Trophoblast cell (in vitro differentiated cells and primary cell): Measurements from ENCODE around the gene YJEFN3.
A peak's percentile ranks its signal among the peaks of the same experiment; 100 is the strongest.

Source experiments
- DNase-seq, 2 donors: peaks; one replicate each; pipeline ENCODE4 v3.0.0-alpha.2; 2016
- H2AFZ ChIP-seq: 2 replicates; pipeline ENCODE4 v1.6.1; 2013; ENCODE audit warnings: low read length, moderate library complexity, mild to moderate bottlenecking; ENCODE audit not compliant: insufficient read depth, poor library complexity
- H2AK5ac ChIP-seq: 2 replicates; pipeline ENCODE4 v1.6.1; 2013; ENCODE audit warnings: mild to moderate bottlenecking, low read length
- H2BK120ac ChIP-seq: 2 replicates; pipeline ENCODE4 v1.6.1; 2013; ENCODE audit warnings: low read length, mild to moderate bottlenecking, moderate library complexity; ENCODE audit not compliant: insufficient read depth, poor library complexity
- H2BK12ac ChIP-seq: 2 replicates; pipeline ENCODE4 v1.6.1; 2013; ENCODE audit warnings: mild to moderate bottlenecking, low read length, moderate library complexity
- H2BK5ac ChIP-seq: 2 replicates; pipeline ENCODE4 v1.6.1; 2013; ENCODE audit warnings: low read length, low read depth, moderate library complexity, mild to moderate bottlenecking; ENCODE audit not compliant: poor library complexity
- H3K14ac ChIP-seq: 2 replicates; pipeline ENCODE4 v1.6.1; 2013; ENCODE audit warnings: mild to moderate bottlenecking, low read length
- H3K18ac ChIP-seq: 2 replicates; pipeline ENCODE4 v1.6.1; 2013; ENCODE audit warnings: mild to moderate bottlenecking, low read length
- H3K23ac ChIP-seq: 2 replicates; pipeline ENCODE4 v1.6.1; 2013; ENCODE audit warnings: low read length
- H3K27ac ChIP-seq: 2 replicates; pipeline ENCODE4 v1.5.1; 2013; ENCODE audit warnings: low read depth, mild to moderate bottlenecking, inconsistent platforms, low read length, moderate library complexity
- H3K27me3 ChIP-seq: 2 replicates; pipeline ENCODE4 v1.6.1; 2013; ENCODE audit warnings: inconsistent platforms, mild to moderate bottlenecking, low read length, moderate library complexity; ENCODE audit not compliant: insufficient read depth
- H3K36me3 ChIP-seq, 2 experiments: 1 replicate in 1 of 2; 2 replicates in 1 of 2; pipeline ENCODE4 v1.6.1; 2013; ENCODE audit warnings: low read length in 2 of 2, mild to moderate bottlenecking in 2 of 2, moderate library complexity in 1 of 2; ENCODE audit not compliant: insufficient read depth in 2 of 2, control insufficient read depth in 1 of 2
- H3K4ac ChIP-seq: 2 replicates; pipeline ENCODE4 v1.6.1; 2013; ENCODE audit warnings: low read depth, mild to moderate bottlenecking, low read length, moderate library complexity
- H3K4me1 ChIP-seq, 2 experiments: 1 replicate in 1 of 2; 2 replicates in 1 of 2; pipeline ENCODE4 v1.6.1; 2013; ENCODE audit warnings: low read length in 2 of 2, mild to moderate bottlenecking in 2 of 2, moderate library complexity in 1 of 2; ENCODE audit not compliant: insufficient read depth in 2 of 2, control insufficient read depth in 1 of 2
- H3K4me2 ChIP-seq: 2 replicates; pipeline ENCODE4 v1.6.1; 2013; ENCODE audit warnings: inconsistent platforms, mild to moderate bottlenecking, low read length, moderate library complexity
- H3K4me3 ChIP-seq: 2 replicates; pipeline ENCODE4 v1.5.1; 2013; ENCODE audit warnings: mild to moderate bottlenecking, low read depth, low read length, inconsistent platforms
- H3K79me1 ChIP-seq: one replicate; pipeline ENCODE4 v1.6.1; 2013; ENCODE audit warnings: low read length
- H3K79me2 ChIP-seq: 2 replicates; pipeline ENCODE4 v1.6.1; 2013; ENCODE audit warnings: low read length, mild to moderate bottlenecking; ENCODE audit not compliant: control insufficient read depth, insufficient read depth, poor library complexity
- H3K9ac ChIP-seq: 2 replicates; pipeline ENCODE4 v1.6.1; 2013; ENCODE audit warnings: mild to moderate bottlenecking, low read length
- H3K9me3 ChIP-seq: 2 replicates; pipeline ENCODE4 v1.6.1; 2013; ENCODE audit warnings: low read depth, mild to moderate bottlenecking, control low read depth, inconsistent platforms, low read length; ENCODE audit not compliant: insufficient read depth
- H4K12ac ChIP-seq: 2 replicates; pipeline ENCODE4 v1.6.1; 2013; ENCODE audit warnings: low read depth, mild to moderate bottlenecking, low read length, moderate library complexity
- H4K8ac ChIP-seq: 2 replicates; pipeline ENCODE4 v1.6.1; 2013; ENCODE audit warnings: low read depth, mild to moderate bottlenecking, low read length, moderate library complexity
- H4K91ac ChIP-seq: one replicate; pipeline ENCODE4 v1.6.1; 2013; ENCODE audit warnings: low read depth, mild to moderate bottlenecking, low read length, moderate library complexity
- WGBS: extraction: QIAGEN DNeasy Blood & Tissue Kit; methylation state at CpG from one replicate; pipeline ENCODE4 v1.1.7; 2013; ENCODE audit warnings: missing lambda C conversion rate; ENCODE audit not compliant: insufficient read length, insufficient coverage; ENCODE audit errors: extremely low coverage; 5-methylcytosine and 5-hydroxymethylcytosine counted together

YJEFN3 gene

GRCh38 chr19:19492026-19492610 is 36.6 kb upstream of the YJEFN3 start:
- H3K36me3 ChIP-seq: peaks cover 55 to 56% of the 10 kb centered on the region in 2 experiments
- no peak overlapping the region for H3K9ac ChIP-seq
- peaks cover 5% of the 10 kb centered on the region for H3K79me2 ChIP-seq
- H3K27ac ChIP-seq: no peak overlapping the region
- peaks cover 1% of the 10 kb centered on the region for H3K9me3 ChIP-seq
- no peak overlapping the region for H2AK5ac ChIP-seq
- no peak overlapping the region for H3K23ac ChIP-seq
- no peak overlapping the region for H2BK5ac ChIP-seq
- no peak overlapping the region for H2BK120ac ChIP-seq
- H3K4me1 ChIP-seq: peaks cover 24 to 28% of the 10 kb centered on the region in 2 experiments
- peaks cover 9% of the 10 kb centered on the region for H3K79me1 ChIP-seq
- no CpG with 5 or more reads among the region's 21 CpGs for WGBS
- no peak overlapping the region for H3K14ac ChIP-seq
- H2AFZ ChIP-seq: no peak overlapping the region
- H3K4ac ChIP-seq: no peak overlapping the region
- no peaks in the 10 kb centered on the region for H3K27me3 ChIP-seq
- DNase-seq: no peak
- H4K12ac ChIP-seq: no peak overlapping the region
- no peak overlapping the region for H3K4me3 ChIP-seq
- H2BK12ac ChIP-seq: no peak overlapping the region
- no peak overlapping the region for H4K91ac ChIP-seq
- peak overlapping the region; percentile 37 for H3K18ac ChIP-seq
- H3K4me2 ChIP-seq: no peak overlapping the region
- H4K8ac ChIP-seq: no peak overlapping the region

GRCh38 chr19:19493841-19494546 is 34.7 kb upstream of the YJEFN3 start:
- peaks cover 5% of the 10 kb centered on the region for H3K79me1 ChIP-seq
- H3K36me3 ChIP-seq: peaks cover 73 to 74% of the 10 kb centered on the region in 2 experiments
- no peak for DNase-seq
- no peak overlapping the region for H3K14ac ChIP-seq
- H3K23ac ChIP-seq: no peak overlapping the region
- peaks cover 8 to 11% of the 10 kb centered on the region in 2 experiments for H3K4me1 ChIP-seq
- H2BK5ac ChIP-seq: no peak overlapping the region
- no peak overlapping the region for H4K12ac ChIP-seq
- H3K27ac ChIP-seq: no peak overlapping the region
- H3K4ac ChIP-seq: no peak overlapping the region
- H3K4me2 ChIP-seq: no peak overlapping the region
- no peak overlapping the region for H3K9ac ChIP-seq
- WGBS: no CpG with 5 or more reads among the region's 15 CpGs
- H3K18ac ChIP-seq: no peak overlapping the region
- no peak overlapping the region for H2AK5ac ChIP-seq
- H2AFZ ChIP-seq: no peak overlapping the region
- no peak overlapping the region for H3K4me3 ChIP-seq
- no peak overlapping the region for H4K91ac ChIP-seq
- H2BK120ac ChIP-seq: no peak overlapping the region
- H3K79me2 ChIP-seq: no peaks in the 10 kb centered on the region
- H3K9me3 ChIP-seq: peaks cover 1% of the 10 kb centered on the region
- H3K27me3 ChIP-seq: no peaks in the 10 kb centered on the region
- H2BK12ac ChIP-seq: no peak overlapping the region
- H4K8ac ChIP-seq: no peak overlapping the region

GRCh38 chr19:19495614-19496603 is 32.8 kb upstream of the YJEFN3 start:
- Histone ChIP-seq H3K4me1 (no peaks in the 10 kb centered on the region), H4K91ac (no peak overlapping the region), H3K79me1 (no peaks in the 10 kb centered on the region), H3K36me3 (peaks cover 90 to 91% of the 10 kb centered on the region in 2 experiments), H4K8ac (no peak overlapping the region), H3K27ac (no peak overlapping the region), H2BK5ac (no peak overlapping the region), H3K14ac (no peak overlapping the region), H3K79me2 (no peaks in the 10 kb centered on the region), H2BK12ac (no peak overlapping the region), H3K27me3 (no peaks in the 10 kb centered on the region), H2AK5ac (no peak overlapping the region), H3K18ac (peak overlapping the region; percentile 9), H2AFZ (no peak overlapping the region), H3K9me3 (peaks cover 3% of the 10 kb centered on the region), H4K12ac (no peak overlapping the region), H3K4ac (no peak overlapping the region), H2BK120ac (no peak overlapping the region), H3K4me3 (no peak overlapping the region), H3K9ac (no peak overlapping the region), H3K4me2 (no peak overlapping the region), H3K23ac (no peak overlapping the region)
- no peak for DNase-seq
- no CpG with 5 or more reads among the region's 30 CpGs for WGBS

GRCh38 chr19:19498255-19498991 is 30.3 kb upstream of the YJEFN3 start:
- no peak overlapping the region for H3K9ac ChIP-seq
- no peaks in the 10 kb centered on the region for H3K27me3 ChIP-seq
- no peak overlapping the region for H3K4me3 ChIP-seq
- no peaks in the 10 kb centered on the region for H3K79me1 ChIP-seq
- H3K36me3 ChIP-seq: peaks cover 92 to 93% of the 10 kb centered on the region in 2 experiments
- H3K4me1 ChIP-seq: no peaks in the 10 kb centered on the region
- no peak overlapping the region for H2BK12ac ChIP-seq
- no peak overlapping the region for H3K23ac ChIP-seq
- H4K8ac ChIP-seq: no peak overlapping the region
- no peak overlapping the region for H4K12ac ChIP-seq
- H3K27ac ChIP-seq: no peak overlapping the region
- H3K79me2 ChIP-seq: no peaks in the 10 kb centered on the region
- H2BK5ac ChIP-seq: no peak overlapping the region
- no peak overlapping the region for H2AFZ ChIP-seq
- H4K91ac ChIP-seq: no peak overlapping the region
- no peak overlapping the region for H2AK5ac ChIP-seq
- H3K14ac ChIP-seq: no peak overlapping the region
- no peak for DNase-seq
- no peak overlapping the region for H2BK120ac ChIP-seq
- no peak overlapping the region for H3K18ac ChIP-seq
- no peak overlapping the region for H3K4ac ChIP-seq
- peaks cover 3% of the 10 kb centered on the region for H3K9me3 ChIP-seq
- WGBS: no CpG with 5 or more reads among the region's 33 CpGs
- H3K4me2 ChIP-seq: no peak overlapping the region
